ENCODE results near the gene BID.

DNA sequence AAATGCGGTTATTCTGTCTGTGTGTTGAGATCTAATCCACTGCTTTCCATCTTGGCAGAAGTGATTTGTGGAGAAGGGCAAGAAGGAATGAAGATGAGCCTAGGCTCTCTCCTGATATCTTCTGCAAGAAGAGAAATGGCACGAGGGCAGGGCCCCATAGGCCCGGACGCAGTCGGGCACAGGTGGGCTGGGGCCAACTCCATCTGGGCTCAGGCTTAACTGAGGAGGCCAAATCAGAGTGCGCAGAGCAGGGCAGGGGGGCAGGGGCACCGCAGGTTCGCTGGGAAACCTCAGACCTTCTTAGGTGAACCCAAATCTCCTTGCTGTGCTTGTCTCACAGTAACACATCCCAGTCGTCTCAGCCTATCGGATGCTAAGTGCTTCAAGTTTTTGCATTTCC, 32.8 kb upstream of the BID start:
- no peak for TF ChIP-seq POLR2A (IDR thresholded peaks at IDR 0.05)
- TF ChIP-seq, protein P1, sequence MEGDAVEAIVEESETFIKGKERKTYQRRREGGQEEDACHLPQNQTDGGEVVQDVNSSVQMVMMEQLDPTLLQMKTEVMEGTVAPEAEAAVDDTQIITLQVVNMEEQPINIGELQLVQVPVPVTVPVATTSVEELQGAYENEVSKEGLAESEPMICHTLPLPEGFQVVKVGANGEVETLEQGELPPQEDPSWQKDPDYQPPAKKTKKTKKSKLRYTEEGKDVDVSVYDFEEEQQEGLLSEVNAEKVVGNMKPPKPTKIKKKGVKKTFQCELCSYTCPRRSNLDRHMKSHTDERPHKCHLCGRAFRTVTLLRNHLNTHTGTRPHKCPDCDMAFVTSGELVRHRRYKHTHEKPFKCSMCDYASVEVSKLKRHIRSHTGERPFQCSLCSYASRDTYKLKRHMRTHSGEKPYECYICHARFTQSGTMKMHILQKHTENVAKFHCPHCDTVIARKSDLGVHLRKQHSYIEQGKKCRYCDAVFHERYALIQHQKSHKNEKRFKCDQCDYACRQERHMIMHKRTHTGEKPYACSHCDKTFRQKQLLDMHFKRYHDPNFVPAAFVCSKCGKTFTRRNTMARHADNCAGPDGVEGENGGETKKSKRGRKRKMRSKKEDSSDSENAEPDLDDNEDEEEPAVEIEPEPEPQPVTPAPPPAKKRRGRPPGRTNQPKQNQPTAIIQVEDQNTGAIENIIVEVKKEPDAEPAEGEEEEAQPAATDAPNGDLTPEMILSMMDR (IDR thresholded peaks at IDR 0.05): no peak

Measured in adrenal gland (tissue), 5 donors.